ENCODE data around the gene NXF1. TPM values are rescaled to one million over a fixed set of nuclear protein-coding genes. Genes with fewer than 3 reads are reported as not detected.
"Not testable (repeated sequence)": the region's sequence is repeated elsewhere in the genome, so short reads cannot be mapped to it uniquely, and the experiment has no call there.

Gene NXF1
- total and polyA plus RNA-seq, 7 donors: 20.3 to 68.1 (median 40.2) TPM

DNA sequence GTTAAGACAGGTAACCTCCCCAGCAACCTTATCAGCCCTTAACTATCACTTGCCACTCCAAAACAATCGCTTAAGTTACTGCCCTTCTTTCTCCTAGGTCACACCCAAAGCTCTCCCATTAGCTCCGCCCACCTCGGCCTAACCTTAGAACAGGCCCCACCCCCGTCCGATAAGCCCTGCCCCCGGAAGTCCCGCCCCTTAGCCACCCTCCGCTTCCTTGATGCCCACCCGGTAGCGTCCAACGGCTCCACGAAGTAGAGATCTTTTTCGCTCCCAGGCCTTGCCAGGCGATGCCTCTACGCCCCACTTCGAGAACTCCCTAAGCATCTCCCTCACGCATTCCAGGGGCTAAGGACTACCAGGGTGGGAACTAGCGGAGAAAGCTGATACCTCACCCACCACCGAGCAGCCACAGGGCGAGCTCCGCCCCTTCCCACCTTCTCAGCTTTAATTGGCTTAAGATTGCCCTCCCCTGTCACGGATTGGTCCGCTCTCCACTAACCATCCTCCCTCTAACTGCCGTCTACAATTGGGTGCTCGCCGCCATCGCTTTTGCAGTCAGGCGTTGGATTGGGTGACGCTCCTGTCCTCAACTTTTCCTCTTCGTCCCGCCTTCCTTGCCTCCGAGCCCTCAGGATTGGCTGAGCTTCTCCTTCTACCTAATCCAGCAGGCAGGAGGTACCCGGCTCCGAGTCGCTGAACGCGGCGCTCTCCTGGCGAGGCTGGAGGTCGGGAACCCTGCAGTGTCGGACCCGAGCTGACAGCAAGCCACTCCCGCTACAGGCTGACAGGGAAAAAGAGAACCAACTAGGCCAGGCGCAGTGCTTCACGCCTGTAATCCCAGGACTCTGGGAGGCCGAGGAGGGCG is 51.3 kb downstream of the NXF1 start, which contains the start of gene ZBTB3:
TSS of gene ZBTB3 (minus strand) at position 425 of the 868 bp plus-strand sequence. CDS start 496 bp downstream, outside the sequence.
- Histone ChIP-seq H3K27ac (peak within 1 kb of the TSS; percentile 90 to 96 (median 94)), H3K4me1 (peaks cover 0 to 38% (median 18%) of the 10 kb centered on the region in 4 donors), H3K36me3 (peaks cover 0 to 22% (median 2%) of the 10 kb centered on the region in 4 donors), H3K27me3 (no peaks in the 10 kb centered on the region), H3K4me3 (peak within 1 kb of the TSS; percentile 50 to 70 (median 66)), H3K9me3 (no peaks in the 10 kb centered on the region)
- WGBS, 2 donors: 1% methylated on average over 47 of the region's 47 CpGs
- DNase-seq: peak; percentile 99
- TF ChIP-seq, protein P1, sequence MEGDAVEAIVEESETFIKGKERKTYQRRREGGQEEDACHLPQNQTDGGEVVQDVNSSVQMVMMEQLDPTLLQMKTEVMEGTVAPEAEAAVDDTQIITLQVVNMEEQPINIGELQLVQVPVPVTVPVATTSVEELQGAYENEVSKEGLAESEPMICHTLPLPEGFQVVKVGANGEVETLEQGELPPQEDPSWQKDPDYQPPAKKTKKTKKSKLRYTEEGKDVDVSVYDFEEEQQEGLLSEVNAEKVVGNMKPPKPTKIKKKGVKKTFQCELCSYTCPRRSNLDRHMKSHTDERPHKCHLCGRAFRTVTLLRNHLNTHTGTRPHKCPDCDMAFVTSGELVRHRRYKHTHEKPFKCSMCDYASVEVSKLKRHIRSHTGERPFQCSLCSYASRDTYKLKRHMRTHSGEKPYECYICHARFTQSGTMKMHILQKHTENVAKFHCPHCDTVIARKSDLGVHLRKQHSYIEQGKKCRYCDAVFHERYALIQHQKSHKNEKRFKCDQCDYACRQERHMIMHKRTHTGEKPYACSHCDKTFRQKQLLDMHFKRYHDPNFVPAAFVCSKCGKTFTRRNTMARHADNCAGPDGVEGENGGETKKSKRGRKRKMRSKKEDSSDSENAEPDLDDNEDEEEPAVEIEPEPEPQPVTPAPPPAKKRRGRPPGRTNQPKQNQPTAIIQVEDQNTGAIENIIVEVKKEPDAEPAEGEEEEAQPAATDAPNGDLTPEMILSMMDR (IDR thresholded peaks at IDR 0.05): peak in 1 of 4 experiments; percentile 9
- peak; percentile 76 to 87 for TF ChIP-seq POLR2A (IDR thresholded peaks at IDR 0.05)
- TF ChIP-seq POLR2AphosphoS5 (IDR thresholded peaks at IDR 0.05): peak; percentile 67 to 98 (median 84)
- no peak for TF ChIP-seq EP300 (IDR thresholded peaks at IDR 0.05)
- intact Hi-C loops (cut with DNase I): loop anchor here (2.0 kb wide), 1 partner anchor 25 kb away; the partner anchor contains the start of gene TTC9C

DNA sequence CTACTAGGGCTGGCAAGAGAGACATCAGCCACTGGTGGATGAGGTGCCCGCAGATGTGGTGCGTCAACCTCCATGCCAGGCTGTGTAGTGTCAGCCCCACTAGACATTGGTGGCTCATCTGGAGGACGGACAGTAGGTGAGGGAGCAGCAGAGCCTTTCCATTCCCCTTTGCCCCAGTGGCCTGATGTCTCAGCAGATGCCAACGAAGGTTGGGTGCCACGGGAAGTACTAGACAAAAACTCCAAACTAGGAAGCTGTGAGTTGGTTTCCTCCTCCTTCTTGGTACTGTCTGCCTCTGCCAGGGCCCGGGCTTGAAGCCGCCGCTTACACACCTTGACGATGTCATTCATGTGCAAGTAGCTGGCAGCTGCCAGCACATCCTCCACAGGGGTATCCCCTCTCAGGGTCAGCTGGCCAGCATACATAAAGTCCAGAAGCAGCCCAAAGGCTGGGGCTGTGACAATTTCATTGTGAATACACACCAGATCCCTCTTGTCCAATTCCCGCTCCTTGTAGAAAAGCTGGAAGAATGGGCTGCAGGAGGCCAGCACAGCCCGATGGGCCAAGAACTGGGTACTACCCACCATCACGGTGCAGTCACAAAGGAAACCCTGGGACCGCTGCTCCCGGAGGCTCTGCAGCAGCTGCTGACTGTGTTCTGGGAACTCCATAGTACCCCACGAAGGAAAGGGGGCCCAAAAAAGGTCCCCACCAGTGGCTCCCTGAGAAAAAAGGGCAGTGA is 52.1 kb downstream of the NXF1 start:
- TF ChIP-seq, protein P1 (IDR thresholded peaks at IDR 0.05): no peak
- TF ChIP-seq POLR2AphosphoS5 (IDR thresholded peaks at IDR 0.05) (no peak), EP300 (IDR thresholded peaks at IDR 0.05) (no peak), POLR2A (IDR thresholded peaks at IDR 0.05) (no peak)
- intact Hi-C loops (cut with DNase I): loop anchor here (2.0 kb wide), 1 partner anchor 24 kb away; the partner anchor contains the start of gene TTC9C
- DNase-seq: no peak
- H3K9me3 ChIP-seq: no peaks in the 10 kb centered on the region
- H3K27me3 ChIP-seq: no peaks in the 10 kb centered on the region
- peaks cover 0 to 22% (median 4%) of the 10 kb centered on the region in 4 donors for H3K36me3 ChIP-seq
- H3K27ac ChIP-seq: peak overlapping the region; percentile 90 to 96 (median 94)
- peak overlapping the region; percentile 50 to 70 (median 66) for H3K4me3 ChIP-seq
- 35 to 66% methylated on average over 15 of the region's 15 CpGs for WGBS, 2 donors
- peaks cover 0 to 38% (median 18%) of the 10 kb centered on the region in 4 donors for H3K4me1 ChIP-seq

DNA sequence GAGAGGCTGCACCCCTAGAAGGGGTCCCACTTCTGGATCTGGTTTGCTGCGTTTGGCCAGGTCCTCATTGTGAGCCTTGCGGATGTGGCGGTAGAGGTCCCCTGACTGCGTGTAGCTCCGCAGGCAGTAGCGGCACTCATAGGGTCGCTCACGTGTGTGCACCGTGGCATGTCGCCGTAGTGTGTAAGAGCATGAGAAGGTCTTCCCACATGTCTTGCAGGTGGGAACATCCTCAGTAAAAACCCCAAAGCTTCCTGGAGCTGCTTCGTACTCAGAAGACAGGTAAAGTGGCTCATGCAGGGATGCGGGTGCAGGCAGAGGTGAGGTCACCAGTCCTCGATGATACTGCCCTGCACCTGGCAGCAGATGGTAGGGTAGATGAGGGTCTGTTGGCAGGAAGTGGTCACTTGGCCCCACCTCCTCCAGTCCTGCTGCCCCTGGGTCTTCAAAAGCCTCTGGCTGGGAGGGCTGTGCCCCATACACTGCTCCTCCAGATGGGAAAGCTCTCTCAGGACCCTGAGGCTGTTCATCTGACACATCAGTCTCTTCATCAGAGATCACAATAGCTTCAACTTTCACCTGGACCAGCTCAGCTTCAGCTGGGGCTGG is 53.0 kb downstream of the NXF1 start:
- Histone ChIP-seq H3K4me1 (peaks cover 0 to 38% (median 18%) of the 10 kb centered on the region in 4 donors), H3K36me3 (peaks cover 0 to 22% (median 4%) of the 10 kb centered on the region in 4 donors), H3K27ac (no peak overlapping the region), H3K4me3 (no peak overlapping the region), H3K27me3 (no peaks in the 10 kb centered on the region), H3K9me3 (no peaks in the 10 kb centered on the region)
- TF ChIP-seq, protein P1 (IDR thresholded peaks at IDR 0.05): no peak
- intact Hi-C loops (cut with DNase I): loop anchor here (2.0 kb wide), 1 partner anchor 23 kb away; the partner anchor contains the start of gene TTC9C
- DNase-seq: no peak
- WGBS, 2 donors: 94 to 96% methylated on average over 14 of the region's 14 CpGs

DNA sequence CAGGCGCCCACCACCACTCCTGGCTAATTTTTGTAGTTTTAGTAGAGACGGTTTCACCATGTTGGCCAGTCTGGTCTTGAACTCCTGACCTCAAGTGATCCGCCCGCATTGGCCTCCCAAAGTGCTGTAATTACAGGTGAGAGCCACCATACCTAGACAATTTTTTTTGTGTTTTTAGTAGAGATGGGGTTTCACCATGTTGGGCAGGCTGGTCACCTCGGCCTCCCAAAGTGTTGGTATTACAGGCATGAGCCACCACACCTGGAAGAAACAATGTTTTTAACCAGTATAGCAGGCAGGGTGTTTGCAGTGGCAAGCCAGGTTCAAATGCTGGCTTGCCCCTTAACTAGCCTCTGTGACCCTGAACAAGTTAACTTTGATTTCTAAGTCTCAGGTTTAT is 55.3 kb downstream of the NXF1 start:
- WGBS, 2 donors: 96 to 97% methylated on average over 5 of the region's 5 CpGs
- Histone ChIP-seq H3K36me3 (peaks cover 0 to 22% (median 4%) of the 10 kb centered on the region in 4 donors), H3K4me1 (peaks cover 0 to 38% (median 18%) of the 10 kb centered on the region in 4 donors)
- H3K27me3 ChIP-seq; H3K27ac ChIP-seq; H3K9me3 ChIP-seq; H3K4me3 ChIP-seq; intact Hi-C loops (cut with DNase I): not testable (repeated sequence)
- DNase-seq: peak; percentile 28
